AG09309 (cell line): ENCODE results near the gene CMIP.
"Not testable (repeated sequence)": the region's sequence is repeated elsewhere in the genome, so short reads cannot be mapped to it uniquely, and the experiment has no call there.

Source experiments
- DNase-seq: peaks from one replicate; pipeline ENCODE4 v3.0.0-alpha.2; 2010; ENCODE audit warnings: low read depth
- H3K4me3 ChIP-seq: 2 replicates; pipeline ENCODE4 v1.5.1; 2011; ENCODE audit warnings: mild to moderate bottlenecking, low read depth, low read length, moderate library complexity; ENCODE audit not compliant: control insufficient read depth
- TF ChIP-seq, protein P1 (sequence below): IDR thresholded peaks from 2 replicates; pipeline ENCODE4 v1.5.1; 2011; ENCODE audit warnings: mild to moderate bottlenecking, low read depth, low read length, inconsistent platforms; ENCODE audit not compliant: insufficient read depth, control insufficient read depth; ENCODE audit errors: missing control alignments

Gene CMIP

DNA sequence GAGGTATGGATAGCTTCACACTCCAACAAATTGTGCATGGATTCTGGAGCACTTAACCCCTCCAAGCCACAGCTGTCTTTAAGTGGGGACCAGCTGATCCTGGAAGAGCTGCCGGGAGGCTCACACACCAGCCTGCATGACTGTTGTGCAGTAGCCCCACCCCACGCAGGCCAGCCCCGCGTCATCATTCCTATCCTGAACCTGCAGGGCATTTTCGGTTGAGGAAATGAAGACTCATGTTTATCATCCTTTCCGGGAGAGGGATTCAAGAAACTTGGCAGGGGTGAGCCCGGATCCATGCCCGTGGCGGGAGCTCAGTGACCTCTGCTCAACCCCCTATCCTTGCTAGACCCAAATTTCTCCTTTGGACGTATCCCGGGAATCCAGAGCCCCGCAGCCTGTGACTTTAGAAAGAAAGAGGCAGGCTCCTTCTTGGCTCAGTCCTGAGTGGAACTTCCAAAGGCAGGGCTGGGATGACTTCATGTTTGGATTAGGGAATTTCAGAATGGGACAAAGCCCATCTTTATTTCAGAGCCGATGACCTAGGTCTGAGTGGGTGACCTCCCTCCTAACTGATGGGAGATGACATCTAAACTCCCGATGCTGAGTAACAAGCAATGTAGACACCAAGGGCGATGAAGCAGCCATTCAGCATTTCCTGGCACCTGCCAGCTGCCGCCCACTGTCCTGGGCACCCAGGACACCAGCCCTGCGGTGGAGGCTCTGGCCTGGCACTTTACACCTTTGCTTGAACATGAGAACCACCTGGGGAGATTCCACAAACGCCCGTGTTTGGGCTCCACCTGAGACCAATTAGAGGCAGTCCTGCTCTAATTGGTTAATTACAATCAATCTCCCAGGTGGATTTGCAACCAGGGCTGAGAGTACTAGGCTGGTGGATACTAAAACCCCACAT is 43.3 kb upstream of the CMIP start:
- DNase-seq = peak; percentile 34
- TF ChIP-seq, protein P1, sequence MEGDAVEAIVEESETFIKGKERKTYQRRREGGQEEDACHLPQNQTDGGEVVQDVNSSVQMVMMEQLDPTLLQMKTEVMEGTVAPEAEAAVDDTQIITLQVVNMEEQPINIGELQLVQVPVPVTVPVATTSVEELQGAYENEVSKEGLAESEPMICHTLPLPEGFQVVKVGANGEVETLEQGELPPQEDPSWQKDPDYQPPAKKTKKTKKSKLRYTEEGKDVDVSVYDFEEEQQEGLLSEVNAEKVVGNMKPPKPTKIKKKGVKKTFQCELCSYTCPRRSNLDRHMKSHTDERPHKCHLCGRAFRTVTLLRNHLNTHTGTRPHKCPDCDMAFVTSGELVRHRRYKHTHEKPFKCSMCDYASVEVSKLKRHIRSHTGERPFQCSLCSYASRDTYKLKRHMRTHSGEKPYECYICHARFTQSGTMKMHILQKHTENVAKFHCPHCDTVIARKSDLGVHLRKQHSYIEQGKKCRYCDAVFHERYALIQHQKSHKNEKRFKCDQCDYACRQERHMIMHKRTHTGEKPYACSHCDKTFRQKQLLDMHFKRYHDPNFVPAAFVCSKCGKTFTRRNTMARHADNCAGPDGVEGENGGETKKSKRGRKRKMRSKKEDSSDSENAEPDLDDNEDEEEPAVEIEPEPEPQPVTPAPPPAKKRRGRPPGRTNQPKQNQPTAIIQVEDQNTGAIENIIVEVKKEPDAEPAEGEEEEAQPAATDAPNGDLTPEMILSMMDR = no peak
- peak overlapping the region; percentile 9 for H3K4me3 ChIP-seq

DNA sequence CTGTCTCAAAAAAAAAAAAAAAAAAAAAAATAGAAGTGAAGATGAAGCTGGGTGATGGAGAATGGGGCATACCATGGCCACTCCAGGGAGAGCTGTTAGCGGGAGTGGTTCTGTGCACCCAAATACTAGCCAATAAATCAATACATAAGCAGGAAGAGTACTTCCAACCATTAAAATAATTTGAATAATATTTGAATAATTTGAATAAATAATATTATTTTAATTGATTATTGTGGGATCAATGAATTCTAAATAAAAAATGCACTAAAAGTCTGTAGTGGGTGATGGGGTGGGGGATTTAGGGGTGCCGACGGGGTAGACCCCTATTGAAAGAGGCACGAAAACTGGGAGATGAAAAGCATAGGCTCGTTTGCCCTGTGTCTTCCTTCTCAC is 41.4 kb upstream of the CMIP start:
- no peak overlapping the region for H3K4me3 ChIP-seq
- TF ChIP-seq, protein P1 = no peak
- no peak for DNase-seq

- no peak for DNase-seq
- TF ChIP-seq, protein P1 = peak; percentile 96
- H3K4me3 ChIP-seq = peak overlapping the region; percentile 26
Measured at GRCh38 chr16:81403601-81404391, 40.8 kb upstream of the CMIP start.

DNA sequence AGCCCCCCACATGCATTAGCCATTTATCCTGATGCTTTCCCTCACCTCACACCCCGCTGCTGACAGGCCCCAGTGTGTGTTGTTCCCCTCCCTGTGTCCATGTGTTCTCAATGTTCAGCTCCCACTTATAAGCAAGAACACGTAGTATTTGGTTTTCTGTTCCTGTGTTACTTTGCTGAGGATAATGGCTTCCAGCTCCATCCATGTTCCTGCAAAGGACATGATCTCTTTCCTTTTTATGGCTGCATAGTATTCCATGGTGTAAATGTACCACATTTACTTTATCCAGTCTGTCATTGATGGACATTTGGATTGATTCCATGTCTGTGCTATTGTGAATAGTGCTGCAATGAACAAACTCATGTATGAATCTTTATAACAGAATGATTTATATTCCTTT is 39.6 kb upstream of the CMIP start:
- DNase-seq, H3K4me3 ChIP-seq: not testable (repeated sequence)

DNA sequence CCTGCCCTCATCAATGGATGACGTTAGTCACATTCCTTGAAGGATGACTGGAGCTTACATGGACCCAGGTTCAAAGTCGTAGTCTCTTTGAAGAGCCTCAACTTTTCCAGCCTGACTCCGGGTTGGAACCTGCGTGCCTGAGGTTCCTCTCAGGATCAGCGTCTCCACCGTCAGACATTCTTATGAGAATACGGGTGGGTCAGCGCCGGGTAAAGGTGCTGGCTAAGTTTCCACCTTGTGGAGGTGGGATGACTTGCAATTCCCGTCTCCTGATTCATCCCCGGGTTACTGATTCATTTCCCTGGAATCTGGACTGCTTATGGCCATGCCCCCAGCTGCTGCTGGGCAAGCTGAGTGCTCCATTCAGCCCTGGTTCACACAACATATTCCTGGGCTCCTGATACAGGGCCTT is 38.9 kb upstream of the CMIP start:
- peak; percentile 52 for DNase-seq
- TF ChIP-seq, protein P1 = peak; percentile 8
- no peak overlapping the region for H3K4me3 ChIP-seq

DNA sequence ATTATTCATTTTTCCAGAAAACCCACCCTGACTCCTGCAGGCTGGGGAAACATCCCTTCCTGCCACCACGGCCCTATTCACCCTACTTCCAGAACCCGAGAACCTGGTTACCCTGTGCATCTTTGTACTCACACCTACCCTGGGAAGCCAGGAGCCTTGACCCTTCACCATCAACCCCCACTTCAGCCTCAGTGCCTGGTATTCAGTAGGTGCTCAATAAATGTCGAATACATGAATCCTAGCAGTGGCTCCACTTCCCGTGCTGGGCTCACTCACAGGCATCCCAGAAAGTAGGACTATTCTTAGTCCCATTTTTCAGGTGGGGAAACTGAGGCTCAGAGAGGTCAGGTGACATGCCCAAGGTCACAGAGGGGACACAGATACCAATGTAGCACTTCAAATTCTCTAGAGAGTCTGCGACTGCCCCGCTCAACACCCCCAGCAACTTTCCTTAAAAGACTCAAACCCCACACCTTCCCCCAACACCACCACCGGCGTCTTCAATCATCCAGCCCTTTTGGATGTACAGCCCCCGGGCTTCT is 36.1 kb upstream of the CMIP start:
- no peak for DNase-seq
- TF ChIP-seq, protein P1 = no peak

DNA sequence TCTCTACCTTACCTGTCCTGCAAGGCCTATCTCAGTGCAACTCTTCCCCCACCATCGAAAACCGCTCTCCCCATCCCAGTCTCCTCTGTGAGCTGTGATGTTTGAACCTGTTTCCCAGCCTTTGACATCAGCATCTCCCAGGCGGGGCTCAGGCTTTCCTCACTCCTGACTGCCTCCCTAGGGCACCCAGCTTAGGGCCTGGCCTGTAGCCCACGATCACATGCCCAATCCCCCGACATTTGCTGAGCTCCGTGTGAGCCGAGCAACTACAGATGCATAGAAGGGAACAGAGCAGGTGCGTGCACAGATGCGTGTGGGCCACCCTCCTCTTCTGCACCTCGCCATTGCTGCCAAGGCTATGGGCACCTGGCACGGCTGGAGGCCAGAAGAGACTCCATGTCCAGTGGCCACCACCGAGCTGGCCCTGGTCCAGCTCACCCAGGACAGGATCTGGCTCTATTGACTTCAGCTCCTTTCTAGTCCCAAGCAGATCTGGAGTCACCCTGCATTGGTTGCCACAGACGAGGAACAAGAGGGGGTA is 35.5 kb upstream of the CMIP start:
- no peak overlapping the region for H3K4me3 ChIP-seq
- TF ChIP-seq, protein P1 = no peak
- no peak for DNase-seq

More for the DNA sequence above, 36.1 kb upstream of the CMIP start:
- no peak overlapping the region for H3K4me3 ChIP-seq
